Trophoblast cell (in vitro differentiated cells and primary cell): Measurements from ENCODE around the gene KIRREL3.

Source experiments
- DNase-seq, 2 donors: peaks; one replicate each; pipeline ENCODE4 v3.0.0-alpha.2; 2016
- H2AFZ ChIP-seq: 2 replicates; pipeline ENCODE4 v1.6.1; 2013; ENCODE audit warnings: low read length, moderate library complexity, mild to moderate bottlenecking; ENCODE audit not compliant: insufficient read depth, poor library complexity
- H2AK5ac ChIP-seq: 2 replicates; pipeline ENCODE4 v1.6.1; 2013; ENCODE audit warnings: mild to moderate bottlenecking, low read length
- H2BK120ac ChIP-seq: 2 replicates; pipeline ENCODE4 v1.6.1; 2013; ENCODE audit warnings: low read length, mild to moderate bottlenecking, moderate library complexity; ENCODE audit not compliant: insufficient read depth, poor library complexity
- H2BK12ac ChIP-seq: 2 replicates; pipeline ENCODE4 v1.6.1; 2013; ENCODE audit warnings: mild to moderate bottlenecking, low read length, moderate library complexity
- H2BK5ac ChIP-seq: 2 replicates; pipeline ENCODE4 v1.6.1; 2013; ENCODE audit warnings: low read length, low read depth, moderate library complexity, mild to moderate bottlenecking; ENCODE audit not compliant: poor library complexity
- H3K14ac ChIP-seq: 2 replicates; pipeline ENCODE4 v1.6.1; 2013; ENCODE audit warnings: mild to moderate bottlenecking, low read length
- H3K18ac ChIP-seq: 2 replicates; pipeline ENCODE4 v1.6.1; 2013; ENCODE audit warnings: mild to moderate bottlenecking, low read length
- H3K23ac ChIP-seq: 2 replicates; pipeline ENCODE4 v1.6.1; 2013; ENCODE audit warnings: low read length
- H3K27ac ChIP-seq: 2 replicates; pipeline ENCODE4 v1.5.1; 2013; ENCODE audit warnings: low read depth, mild to moderate bottlenecking, inconsistent platforms, low read length, moderate library complexity
- H3K27me3 ChIP-seq: 2 replicates; pipeline ENCODE4 v1.6.1; 2013; ENCODE audit warnings: inconsistent platforms, mild to moderate bottlenecking, low read length, moderate library complexity; ENCODE audit not compliant: insufficient read depth
- H3K36me3 ChIP-seq, 2 experiments: 1 replicate in 1 of 2; 2 replicates in 1 of 2; pipeline ENCODE4 v1.6.1; 2013; ENCODE audit warnings: low read length in 2 of 2, mild to moderate bottlenecking in 2 of 2, moderate library complexity in 1 of 2; ENCODE audit not compliant: insufficient read depth in 2 of 2, control insufficient read depth in 1 of 2
- H3K4ac ChIP-seq: 2 replicates; pipeline ENCODE4 v1.6.1; 2013; ENCODE audit warnings: low read depth, mild to moderate bottlenecking, low read length, moderate library complexity
- H3K4me1 ChIP-seq, 2 experiments: 1 replicate in 1 of 2; 2 replicates in 1 of 2; pipeline ENCODE4 v1.6.1; 2013; ENCODE audit warnings: low read length in 2 of 2, mild to moderate bottlenecking in 2 of 2, moderate library complexity in 1 of 2; ENCODE audit not compliant: insufficient read depth in 2 of 2, control insufficient read depth in 1 of 2
- H3K4me2 ChIP-seq: 2 replicates; pipeline ENCODE4 v1.6.1; 2013; ENCODE audit warnings: inconsistent platforms, mild to moderate bottlenecking, low read length, moderate library complexity
- H3K4me3 ChIP-seq: 2 replicates; pipeline ENCODE4 v1.5.1; 2013; ENCODE audit warnings: mild to moderate bottlenecking, low read depth, low read length, inconsistent platforms
- H3K79me1 ChIP-seq: one replicate; pipeline ENCODE4 v1.6.1; 2013; ENCODE audit warnings: low read length
- H3K79me2 ChIP-seq: 2 replicates; pipeline ENCODE4 v1.6.1; 2013; ENCODE audit warnings: low read length, mild to moderate bottlenecking; ENCODE audit not compliant: control insufficient read depth, insufficient read depth, poor library complexity
- H3K9ac ChIP-seq: 2 replicates; pipeline ENCODE4 v1.6.1; 2013; ENCODE audit warnings: mild to moderate bottlenecking, low read length
- H3K9me3 ChIP-seq: 2 replicates; pipeline ENCODE4 v1.6.1; 2013; ENCODE audit warnings: low read depth, mild to moderate bottlenecking, control low read depth, inconsistent platforms, low read length; ENCODE audit not compliant: insufficient read depth
- H4K12ac ChIP-seq: 2 replicates; pipeline ENCODE4 v1.6.1; 2013; ENCODE audit warnings: low read depth, mild to moderate bottlenecking, low read length, moderate library complexity
- H4K8ac ChIP-seq: 2 replicates; pipeline ENCODE4 v1.6.1; 2013; ENCODE audit warnings: low read depth, mild to moderate bottlenecking, low read length, moderate library complexity
- H4K91ac ChIP-seq: one replicate; pipeline ENCODE4 v1.6.1; 2013; ENCODE audit warnings: low read depth, mild to moderate bottlenecking, low read length, moderate library complexity
- WGBS: extraction: QIAGEN DNeasy Blood & Tissue Kit; methylation state at CpG from one replicate; pipeline ENCODE4 v1.1.7; 2013; ENCODE audit warnings: missing lambda C conversion rate; ENCODE audit not compliant: insufficient read length, insufficient coverage; ENCODE audit errors: extremely low coverage; 5-methylcytosine and 5-hydroxymethylcytosine counted together

Gene KIRREL3

DNA sequence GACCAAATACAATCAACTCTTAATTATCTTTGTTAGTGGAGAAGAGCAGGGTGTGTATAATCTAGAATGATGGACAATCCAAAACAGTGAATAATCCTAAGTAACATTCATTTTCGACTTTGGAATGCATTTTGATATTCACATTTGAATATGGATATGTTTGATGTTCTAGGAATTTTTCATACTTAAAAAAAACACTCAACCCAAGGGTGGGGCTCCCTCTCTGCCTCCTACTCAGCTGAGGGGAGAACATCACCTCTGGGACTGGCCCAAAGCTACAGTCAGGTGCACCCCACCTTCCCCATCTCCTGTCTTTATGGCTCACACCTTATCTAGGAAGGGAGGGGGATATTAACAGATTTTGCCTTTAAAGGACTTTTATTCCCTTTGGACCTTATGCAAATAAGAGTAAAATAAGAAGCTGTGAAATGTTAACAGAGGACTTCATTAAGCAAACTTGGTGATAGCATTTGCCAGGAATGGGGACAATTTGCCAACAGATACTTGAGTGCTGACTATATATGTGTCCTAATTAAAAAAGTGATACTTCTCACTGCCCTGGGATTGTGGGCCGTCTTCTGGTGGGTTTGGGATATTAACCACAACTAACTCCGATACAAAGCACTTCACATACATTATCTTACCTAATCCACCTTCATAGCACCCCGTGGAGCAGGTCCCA is 458.1 kb downstream of the KIRREL3 start:
- no peak overlapping the region for H3K4ac ChIP-seq
- peaks cover 2 to 3% of the 10 kb centered on the region in 2 experiments for H3K4me1 ChIP-seq
- no peak overlapping the region for H2BK120ac ChIP-seq
- no peak overlapping the region for H3K27ac ChIP-seq
- no peak overlapping the region for H2AK5ac ChIP-seq
- H2BK5ac ChIP-seq = no peak overlapping the region
- no peaks in the 10 kb centered on the region for H3K79me1 ChIP-seq
- no peak for DNase-seq
- no CpG with 5 or more reads among the region's 4 CpGs for WGBS
- no peak overlapping the region for H3K14ac ChIP-seq
- no peak overlapping the region for H4K91ac ChIP-seq
- no peak overlapping the region for H4K8ac ChIP-seq
- H2BK12ac ChIP-seq = no peak overlapping the region
- H3K9me3 ChIP-seq = no peaks in the 10 kb centered on the region
- H3K9ac ChIP-seq = no peak overlapping the region
- no peak overlapping the region for H3K4me3 ChIP-seq
- H3K18ac ChIP-seq = no peak overlapping the region
- no peak overlapping the region for H4K12ac ChIP-seq
- no peaks in the 10 kb centered on the region for H3K27me3 ChIP-seq
- H2AFZ ChIP-seq = no peak overlapping the region
- no peaks in the 10 kb centered on the region for H3K36me3 ChIP-seq
- no peaks in the 10 kb centered on the region for H3K79me2 ChIP-seq
- no peak overlapping the region for H3K23ac ChIP-seq
- no peak overlapping the region for H3K4me2 ChIP-seq

DNA sequence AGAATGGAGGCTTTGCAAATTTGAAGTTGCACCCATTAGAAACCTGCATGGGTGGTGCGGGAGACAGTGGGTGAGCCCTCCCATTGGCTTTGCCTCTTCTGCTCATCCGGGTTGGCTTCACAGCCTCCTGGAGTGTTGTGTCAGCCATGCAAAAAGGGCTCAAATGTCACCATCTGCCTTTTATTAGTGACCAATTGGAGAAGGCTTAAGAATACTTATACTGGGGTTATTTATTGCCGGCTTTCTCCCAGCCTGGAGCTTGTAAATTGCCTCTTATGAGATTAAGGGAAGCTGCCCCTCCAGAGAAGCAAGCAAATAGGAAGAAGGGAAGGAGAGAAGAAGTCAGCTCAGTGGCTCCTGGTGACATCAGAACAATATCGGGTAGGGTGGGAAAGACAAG is 462.5 kb downstream of the KIRREL3 start:
- no peak overlapping the region for H3K4ac ChIP-seq
- no peaks in the 10 kb centered on the region for H3K79me1 ChIP-seq
- no peak overlapping the region for H2BK12ac ChIP-seq
- H2BK120ac ChIP-seq = no peak overlapping the region
- H3K14ac ChIP-seq = no peak overlapping the region
- H3K18ac ChIP-seq = no peak overlapping the region
- no peak overlapping the region for H2BK5ac ChIP-seq
- DNase-seq = no peak
- H3K9ac ChIP-seq = no peak overlapping the region
- H3K79me2 ChIP-seq = no peaks in the 10 kb centered on the region
- no peak overlapping the region for H4K8ac ChIP-seq
- H3K4me1 ChIP-seq = no peaks in the 10 kb centered on the region
- H2AK5ac ChIP-seq = no peak overlapping the region
- no peak overlapping the region for H3K4me3 ChIP-seq
- H3K23ac ChIP-seq = no peak overlapping the region
- H3K36me3 ChIP-seq = no peaks in the 10 kb centered on the region
- WGBS = no CpG with 5 or more reads among the region's 4 CpGs
- H3K27me3 ChIP-seq = no peaks in the 10 kb centered on the region
- no peak overlapping the region for H4K12ac ChIP-seq
- no peak overlapping the region for H4K91ac ChIP-seq
- no peak overlapping the region for H2AFZ ChIP-seq
- H3K4me2 ChIP-seq = no peak overlapping the region
- H3K9me3 ChIP-seq = peaks cover 1% of the 10 kb centered on the region
- no peak overlapping the region for H3K27ac ChIP-seq

DNA sequence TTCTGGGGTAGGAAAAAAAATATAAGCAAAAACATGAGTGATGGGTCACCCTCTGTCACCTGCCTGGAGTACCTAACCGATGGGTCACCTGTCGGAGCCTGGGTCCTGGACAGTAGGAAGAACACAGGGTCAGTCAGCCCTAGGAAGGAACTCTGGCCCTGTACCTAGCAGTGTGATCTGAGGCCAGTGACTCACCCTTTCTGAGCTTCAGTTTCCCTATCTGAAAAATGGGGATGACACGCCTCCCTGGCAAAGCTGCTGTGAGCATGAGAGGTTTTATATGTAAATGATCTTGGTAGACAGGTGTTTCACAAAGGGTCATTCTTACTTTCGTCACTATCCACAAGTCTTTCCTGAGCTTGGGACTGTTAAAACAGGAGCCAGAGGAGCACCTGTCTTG is 463.1 kb downstream of the KIRREL3 start:
- H3K18ac ChIP-seq = no peak overlapping the region
- H2BK5ac ChIP-seq = no peak overlapping the region
- H3K14ac ChIP-seq = no peak overlapping the region
- H3K9me3 ChIP-seq = peaks cover 1% of the 10 kb centered on the region
- no peaks in the 10 kb centered on the region for H3K36me3 ChIP-seq
- no peak overlapping the region for H4K91ac ChIP-seq
- no peak overlapping the region for H4K8ac ChIP-seq
- no peak overlapping the region for H3K4me2 ChIP-seq
- H2BK12ac ChIP-seq = no peak overlapping the region
- DNase-seq = no peak
- H3K79me2 ChIP-seq = no peaks in the 10 kb centered on the region
- no peaks in the 10 kb centered on the region for H3K27me3 ChIP-seq
- H4K12ac ChIP-seq = no peak overlapping the region
- no peaks in the 10 kb centered on the region for H3K4me1 ChIP-seq
- H3K4me3 ChIP-seq = no peak overlapping the region
- no peak overlapping the region for H3K9ac ChIP-seq
- H2BK120ac ChIP-seq = no peak overlapping the region
- no peaks in the 10 kb centered on the region for H3K79me1 ChIP-seq
- WGBS = no CpG with 5 or more reads among the region's 4 CpGs
- H3K23ac ChIP-seq = no peak overlapping the region
- H3K4ac ChIP-seq = no peak overlapping the region
- no peak overlapping the region for H2AK5ac ChIP-seq
- H3K27ac ChIP-seq = no peak overlapping the region
- H2AFZ ChIP-seq = no peak overlapping the region

DNA sequence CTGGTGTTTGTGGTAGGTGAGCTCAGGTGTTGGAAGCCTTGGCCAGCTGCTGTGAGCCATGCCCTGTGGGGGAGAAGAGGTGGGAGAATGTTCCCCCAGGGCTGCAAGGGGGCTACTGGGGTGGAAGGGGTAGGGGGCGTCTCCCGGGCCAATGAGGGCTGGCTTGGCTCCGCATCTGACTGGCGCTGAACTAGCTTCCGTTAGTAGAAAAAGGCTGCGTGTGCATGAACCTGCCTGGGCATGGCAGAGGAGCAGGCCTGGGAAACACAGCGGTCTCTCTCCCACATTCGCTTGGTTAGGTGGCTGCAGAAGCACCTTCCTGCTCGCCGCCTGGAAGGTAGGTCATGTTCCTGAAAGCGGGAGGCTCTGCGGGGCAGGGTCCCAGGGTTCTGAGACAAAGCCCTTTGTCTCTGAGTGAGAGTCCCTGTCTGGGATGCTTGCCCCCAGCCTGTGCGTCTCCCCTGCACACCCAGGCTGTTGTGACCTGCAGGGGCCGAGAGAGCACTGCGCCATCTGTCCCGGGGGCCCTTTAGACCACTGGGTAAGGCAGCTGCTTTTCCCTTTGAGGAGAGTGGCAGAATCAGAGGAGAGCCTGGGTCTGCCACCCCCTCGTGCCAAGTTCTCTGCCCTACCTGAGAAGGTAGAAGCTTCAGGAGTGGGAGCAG is 466.3 kb downstream of the KIRREL3 start:
- no peak overlapping the region for H4K8ac ChIP-seq
- H3K4me2 ChIP-seq = no peak overlapping the region
- peaks cover 1% of the 10 kb centered on the region for H3K9me3 ChIP-seq
- WGBS = no CpG with 5 or more reads among the region's 17 CpGs
- no peak overlapping the region for H3K18ac ChIP-seq
- H3K14ac ChIP-seq = no peak overlapping the region
- H2AK5ac ChIP-seq = no peak overlapping the region
- no peaks in the 10 kb centered on the region for H3K27me3 ChIP-seq
- no peak overlapping the region for H2AFZ ChIP-seq
- no peak overlapping the region for H4K91ac ChIP-seq
- H3K4ac ChIP-seq = no peak overlapping the region
- H3K23ac ChIP-seq = no peak overlapping the region
- no peak overlapping the region for H4K12ac ChIP-seq
- H3K36me3 ChIP-seq = no peaks in the 10 kb centered on the region
- no peak overlapping the region for H2BK120ac ChIP-seq
- H3K4me1 ChIP-seq = no peaks in the 10 kb centered on the region
- no peak overlapping the region for H3K4me3 ChIP-seq
- H3K27ac ChIP-seq = no peak overlapping the region
- H3K9ac ChIP-seq = no peak overlapping the region
- no peaks in the 10 kb centered on the region for H3K79me2 ChIP-seq
- no peaks in the 10 kb centered on the region for H3K79me1 ChIP-seq
- no peak overlapping the region for H2BK5ac ChIP-seq
- no peak for DNase-seq
- H2BK12ac ChIP-seq = no peak overlapping the region
